GM21367 (cell line): Measurements from ENCODE around the gene PIGR.

ENCODE experiments used
- ATAC-seq: cut with Tn5 transposase; IDR thresholded peaks from one replicate; pipeline ENCODE4 v1.9.1; 2021; ENCODE audit not compliant: unreplicated experiment

PIGR gene

GRCh38 chr1:206893380-206893779 lies 52.9 kb downstream of the PIGR start:
- ATAC-seq: no peak

- no peak for ATAC-seq
Measured at GRCh38 chr1:206892351-206892984, 53.8 kb downstream of the PIGR start.

GRCh38 chr1:206891412-206891811 lies 54.9 kb downstream of the PIGR start:
- ATAC-seq: no peak

GRCh38 chr1:206890125-206891060 lies 55.9 kb downstream of the PIGR start:
- ATAC-seq: no peak

- no peak for ATAC-seq
Measured at GRCh38 chr1:206887701-206888100, 58.6 kb downstream of the PIGR start.

- ATAC-seq: no peak
Measured at GRCh38 chr1:206886831-206887230, 59.4 kb downstream of the PIGR start.

GRCh38 chr1:206885341-206886060 lies 60.8 kb downstream of the PIGR start:
- ATAC-seq: no peak

- ATAC-seq: no peak
Measured at GRCh38 chr1:206883876-206884275, 62.4 kb downstream of the PIGR start.

- ATAC-seq: no peak
Measured at GRCh38 chr1:206883160-206883559, 63.1 kb downstream of the PIGR start.

GRCh38 chr1:206882555-206882954 lies 63.7 kb downstream of the PIGR start:
- ATAC-seq: no peak

- ATAC-seq: no peak
Measured at GRCh38 chr1:206880314-206880713, 66.0 kb downstream of the PIGR start.
